Endothelial cell of umbilical vein (primary cell): ENCODE results near the gene IL9. TPM values are rescaled to one million over a fixed set of nuclear protein-coding genes. Genes with fewer than 3 reads are reported as not detected.

Experiments
- BruUV-seq: library from RNA; stranded (reverse); fragments of 400-500 nt; replicated peaks from 2 replicates; lab custom pipeline; 2021; lab: Mats Ljungman, UMichigan
- CTCF ChIA-PET: fragments of 300-600, 350-600 bp; sonication (Branson Sonifier 250); formaldehyde crosslinking; loops from one replicate; lab custom pipeline; 2021; ENCODE audit warnings: antibody characterized with exemption, inconsistent platforms; lab: Charles Lee
- POLR2A ChIA-PET: fragments of 300-600, 350-600 bp; sonication (Branson Sonifier 250); formaldehyde crosslinking; loops from one replicate; lab custom pipeline; 2021; ENCODE audit warnings: antibody characterized with exemption, inconsistent platforms; lab: Charles Lee
- DNase-seq: peaks from one replicate; pipeline ENCODE4 v3.0.0-alpha.2; 2011; ENCODE audit warnings: low read depth, low spot score
- FAIRE-seq: peaks from 2 replicates; lab custom pipeline; 2011; peaks lifted over from hg19 to GRCh38; lab: Jason Lieb, UNC
- H2AFZ ChIP-seq: 2 replicates; pipeline ENCODE4 v1.6.0; 2012; ENCODE audit warnings: low read depth, low read length, control low read depth, inconsistent platforms
- H3K27ac ChIP-seq: 2 replicates; pipeline ENCODE4 v1.5.1; 2011; ENCODE audit warnings: low read depth, mild to moderate bottlenecking, control low read depth, low read length, moderate library complexity; ENCODE audit not compliant: insufficient read depth
- H3K27me3 ChIP-seq, 2 experiments: 2 replicates each; pipeline versions ENCODE4 v1.6.0 to v1.6.1; 2011; ENCODE audit warnings: low read length in 2 of 2, mixed read lengths in 1 of 2; ENCODE audit not compliant: control insufficient read depth in 2 of 2, insufficient read depth in 2 of 2
- H3K36me3 ChIP-seq, 2 experiments: 2 replicates in 1 of 2; 3 replicates in 1 of 2; pipeline ENCODE4 v1.5.1; 2011; ENCODE audit warnings: low read length in 2 of 2, mild to moderate bottlenecking in 1 of 2, moderate library complexity in 1 of 2; ENCODE audit not compliant: control insufficient read depth in 2 of 2, insufficient read depth in 2 of 2; ENCODE audit errors: extremely low read depth in 1 of 2
- H3K4me1 ChIP-seq: 3 replicates; pipeline ENCODE4 v1.5.1; 2011; ENCODE audit warnings: mild to moderate bottlenecking, low read length; ENCODE audit not compliant: control insufficient read depth, insufficient read depth; ENCODE audit errors: extremely low read depth
- H3K4me2 ChIP-seq: 2 replicates; pipeline ENCODE4 v1.6.1; 2011; ENCODE audit warnings: low read length, control low read depth, mixed read lengths; ENCODE audit not compliant: insufficient read depth
- H3K4me3 ChIP-seq, 3 experiments: fragments of 200-600 bp in 1 of 3; sonication (generic), shearing (Covaris generic) in 1 of 3; replicated peaks in 1 of 3; 2 replicates each; pipeline ENCODE4 v1.5.1; 2011 to 2016; ENCODE audit warnings: control low read depth in 3 of 3, low read length in 3 of 3, mild to moderate bottlenecking in 2 of 3, inconsistent platforms in 1 of 3, low read depth in 1 of 3, moderate library complexity in 1 of 3; ENCODE audit not compliant: insufficient read depth in 1 of 3
- H3K79me2 ChIP-seq: 2 replicates; pipeline ENCODE4 v1.6.0; 2012; ENCODE audit warnings: low read length, inconsistent platforms; ENCODE audit not compliant: control insufficient read depth, insufficient read depth
- H3K9ac ChIP-seq: replicated peaks from 2 replicates; pipeline ENCODE3; 2011; ENCODE audit warnings: low read length, control low read depth; ENCODE audit not compliant: insufficient read depth; ENCODE audit errors: extremely low read depth
- H3K9me1 ChIP-seq: replicated peaks from 3 replicates; pipeline ENCODE4 v1.6.0; 2011; ENCODE audit warnings: mild to moderate bottlenecking, low read length; ENCODE audit not compliant: control insufficient read depth, insufficient read depth; ENCODE audit errors: extremely low read depth
- H3K9me3 ChIP-seq: replicated peaks from 2 replicates; pipeline ENCODE4 v1.5.1; 2012; ENCODE audit warnings: low read length, inconsistent platforms; ENCODE audit not compliant: control insufficient read depth, insufficient read depth
- H4K20me1 ChIP-seq: replicated peaks from 2 replicates; pipeline ENCODE3; 2011; ENCODE audit warnings: mild to moderate bottlenecking, low read length; ENCODE audit not compliant: control insufficient read depth, insufficient read depth; ENCODE audit errors: extremely low read depth
- CTCF ChIP-seq, 2 donors: IDR thresholded peaks; 1 replicate in 1 of 2; 2 replicates in 1 of 2; pipeline ENCODE4 v1.5.1; 2011; ENCODE audit warnings: low read length in 2 of 2, mild to moderate bottlenecking in 2 of 2, moderate library complexity in 2 of 2, control low read depth in 1 of 2, inconsistent platforms in 1 of 2, low read depth in 1 of 2; ENCODE audit not compliant: insufficient read depth in 1 of 2; ENCODE audit errors: extremely low read depth in 1 of 2
- EZH2 ChIP-seq: IDR thresholded peaks from 2 replicates; pipeline ENCODE4 v1.6.1; 2012; ENCODE audit warnings: borderline replicate concordance, low read depth, mild to moderate bottlenecking, moderate library complexity, low read length, inconsistent platforms; ENCODE audit not compliant: severe bottlenecking
- FOS ChIP-seq: IDR thresholded peaks from 2 replicates; pipeline ENCODE4 v1.6.1; 2011; ENCODE audit warnings: mild to moderate bottlenecking, low read length, moderate library complexity, borderline replicate concordance; ENCODE audit not compliant: insufficient read depth
- GATA2 ChIP-seq: IDR thresholded peaks from 2 replicates; pipeline ENCODE4 v1.7.0; 2011; ENCODE audit warnings: low read depth, mild to moderate bottlenecking, moderate library complexity, mixed read lengths, low read length; ENCODE audit not compliant: insufficient read length, insufficient read depth
- JUN ChIP-seq: IDR thresholded peaks from 2 replicates; pipeline ENCODE4 v1.6.1; 2011; ENCODE audit warnings: borderline replicate concordance, low read depth; ENCODE audit not compliant: insufficient read length, insufficient read depth
- MAX ChIP-seq: IDR thresholded peaks from 2 replicates; pipeline ENCODE4 v1.6.1; 2011; ENCODE audit not compliant: insufficient read depth, insufficient read length
- MYC ChIP-seq: IDR thresholded peaks from one replicate; pipeline ENCODE4 v1.6.1; 2011; ENCODE audit warnings: mild to moderate bottlenecking, low read depth, low read length
- POLR2A ChIP-seq: IDR thresholded peaks from 2 replicates; pipeline ENCODE4 v1.6.1; 2012; ENCODE audit warnings: low read depth, mild to moderate bottlenecking, control low read depth, low read length
- POLR2AphosphoS5 ChIP-seq: IDR thresholded peaks from 2 replicates; pipeline ENCODE4 v1.6.1; 2012; ENCODE audit warnings: low read depth, mild to moderate bottlenecking, control low read depth, low read length, moderate library complexity; ENCODE audit not compliant: insufficient read depth
- dilution Hi-C: fragments of 300-500 bp; cut with MboI; formaldehyde crosslinking; loops from one replicate; pipeline ENCODE4 v1.15.0; 2019; ENCODE audit warnings: low sequenced_read_pairs; ENCODE audit not compliant: extremely low pct_ligation_motif_present
- intact Hi-C: fragments of 100-400 bp; cut with micrococcal nuclease; formaldehyde crosslinking; loops from one replicate; pipeline ENCODE4 v1.10.0; 2022
- polyA plus RNA-seq, 4 experiments: library from polyadenylated mRNA; depleted of rRNA in 3 of 4; stranded (reverse) in 3 of 4; unstranded in 1 of 4; fragments of >200 nt; gene quantifications; 2 replicates each; pipeline versions ENCODE4 v1.2.1 to v1.2.3, GENCODE V29; 2011 to 2012; ENCODE audit warnings: missing spikeins in 1 of 4
- total RNA-seq: library from RNA; stranded (reverse); gene quantifications from 2 replicates; pipeline ENCODE4 v1.2.3, GENCODE V29; 2021

Gene IL9
- total and polyA plus RNA-seq, 2 donors (not counting 3 experiments of a cell fraction or from before 2014, with no cell fraction given), result not detected

GRCh38 chr5:135916638-135917263 is 21.1 kb upstream of the IL9 start:
- H3K27me3 ChIP-seq, result peaks cover 8 to 37% of the 10 kb centered on the region in 2 experiments
- no peak for FAIRE-seq

GRCh38 chr5:135915466-135916001 is 19.9 kb upstream of the IL9 start:
- H4K20me1 ChIP-seq, result no peaks in the 10 kb centered on the region
- no peaks in the 10 kb centered on the region for H3K79me2 ChIP-seq
- ChIA-PET POLR2A (no interaction called here), CTCF (interaction anchor here (1.2 kb wide), 1 partner anchor 30 kb away, joined by 3 read pairs; no protein-coding TSS in a partner anchor)
- H3K9ac ChIP-seq, result no peak overlapping the region
- no peak overlapping the region for H3K4me2 ChIP-seq
- H3K27ac ChIP-seq, result no peak overlapping the region
- H3K36me3 ChIP-seq, result no peaks in the 10 kb centered on the region
- no peak for TF ChIP-seq CTCF (IDR thresholded peaks at IDR 0.05; ENCODE audit: extremely low read depth in 1 of 2, insufficient read depth in 1 of 2, low read depth in 1 of 2, low read length in 2 of 2)
- TF ChIP-seq MYC, result no peak
- no peak for TF ChIP-seq POLR2A
- TF ChIP-seq POLR2AphosphoS5, result no peak
- TF ChIP-seq GATA2, result no peak
- TF ChIP-seq FOS, result no peak
- no peak for TF ChIP-seq EZH2
- no peak for TF ChIP-seq JUN
- TF ChIP-seq MAX, result no peak
- no peak overlapping the region for H2AFZ ChIP-seq
- H3K27me3 ChIP-seq, result peaks cover 8 to 31% of the 10 kb centered on the region in 2 experiments
- no peaks in the 10 kb centered on the region for H3K9me1 ChIP-seq
- FAIRE-seq (no peak), DNase-seq (no peak)
- intact Hi-C loops, result no loop called here
- BruUV-seq, result no TSS peak
- no peak overlapping the region for H3K4me3 ChIP-seq
- no peaks in the 10 kb centered on the region for H3K9me3 ChIP-seq
- dilution Hi-C loops, result no loop called here
- no peaks in the 10 kb centered on the region for H3K4me1 ChIP-seq

More at GRCh38 chr5:135916638-135917263, 21.1 kb upstream of the IL9 start:
- H3K79me2 ChIP-seq, result no peaks in the 10 kb centered on the region
- H3K36me3 ChIP-seq, result no peaks in the 10 kb centered on the region
- H3K4me3 ChIP-seq, result no peak overlapping the region
- H3K9me3 ChIP-seq, result no peaks in the 10 kb centered on the region
- no peak overlapping the region for H3K4me2 ChIP-seq
- dilution Hi-C loops (no loop called here), intact Hi-C loops (no loop called here)
- H2AFZ ChIP-seq, result no peak overlapping the region
- no TSS peak for BruUV-seq
- CTCF ChIA-PET, result no interaction called here
- no peaks in the 10 kb centered on the region for H3K4me1 ChIP-seq
- no peaks in the 10 kb centered on the region for H4K20me1 ChIP-seq
- H3K9me1 ChIP-seq, result no peaks in the 10 kb centered on the region
- DNase-seq, result no peak
- no peak overlapping the region for H3K27ac ChIP-seq
- H3K9ac ChIP-seq, result no peak overlapping the region
- POLR2A ChIA-PET, result no interaction called here
- no peak for TF ChIP-seq FOS
- no peak for TF ChIP-seq MYC
- no peak for TF ChIP-seq GATA2
- TF ChIP-seq MAX, result no peak
- no peak for TF ChIP-seq POLR2AphosphoS5
- no peak for TF ChIP-seq JUN
- TF ChIP-seq EZH2, result no peak
